Trophoblast cell (in vitro differentiated cells and primary cell): ENCODE results near the gene TMEM248.
"Not testable (repeated sequence)": the region's sequence is repeated elsewhere in the genome, so short reads cannot be mapped to it uniquely, and the experiment has no call there.

ENCODE experiments used
- DNase-seq, 2 donors: peaks; one replicate each; pipeline ENCODE4 v3.0.0-alpha.2; 2016
- H2AFZ ChIP-seq: 2 replicates; pipeline ENCODE4 v1.6.1; 2013; ENCODE audit warnings: low read length, moderate library complexity, mild to moderate bottlenecking; ENCODE audit not compliant: insufficient read depth, poor library complexity
- H2AK5ac ChIP-seq: 2 replicates; pipeline ENCODE4 v1.6.1; 2013; ENCODE audit warnings: mild to moderate bottlenecking, low read length
- H2BK120ac ChIP-seq: 2 replicates; pipeline ENCODE4 v1.6.1; 2013; ENCODE audit warnings: low read length, mild to moderate bottlenecking, moderate library complexity; ENCODE audit not compliant: insufficient read depth, poor library complexity
- H2BK12ac ChIP-seq: 2 replicates; pipeline ENCODE4 v1.6.1; 2013; ENCODE audit warnings: mild to moderate bottlenecking, low read length, moderate library complexity
- H2BK5ac ChIP-seq: 2 replicates; pipeline ENCODE4 v1.6.1; 2013; ENCODE audit warnings: low read length, low read depth, moderate library complexity, mild to moderate bottlenecking; ENCODE audit not compliant: poor library complexity
- H3K14ac ChIP-seq: 2 replicates; pipeline ENCODE4 v1.6.1; 2013; ENCODE audit warnings: mild to moderate bottlenecking, low read length
- H3K18ac ChIP-seq: 2 replicates; pipeline ENCODE4 v1.6.1; 2013; ENCODE audit warnings: mild to moderate bottlenecking, low read length
- H3K23ac ChIP-seq: 2 replicates; pipeline ENCODE4 v1.6.1; 2013; ENCODE audit warnings: low read length
- H3K27ac ChIP-seq: 2 replicates; pipeline ENCODE4 v1.5.1; 2013; ENCODE audit warnings: low read depth, mild to moderate bottlenecking, inconsistent platforms, low read length, moderate library complexity
- H3K27me3 ChIP-seq: 2 replicates; pipeline ENCODE4 v1.6.1; 2013; ENCODE audit warnings: inconsistent platforms, mild to moderate bottlenecking, low read length, moderate library complexity; ENCODE audit not compliant: insufficient read depth
- H3K36me3 ChIP-seq, 2 experiments: 1 replicate in 1 of 2; 2 replicates in 1 of 2; pipeline ENCODE4 v1.6.1; 2013; ENCODE audit warnings: low read length in 2 of 2, mild to moderate bottlenecking in 2 of 2, moderate library complexity in 1 of 2; ENCODE audit not compliant: insufficient read depth in 2 of 2, control insufficient read depth in 1 of 2
- H3K4ac ChIP-seq: 2 replicates; pipeline ENCODE4 v1.6.1; 2013; ENCODE audit warnings: low read depth, mild to moderate bottlenecking, low read length, moderate library complexity
- H3K4me1 ChIP-seq, 2 experiments: 1 replicate in 1 of 2; 2 replicates in 1 of 2; pipeline ENCODE4 v1.6.1; 2013; ENCODE audit warnings: low read length in 2 of 2, mild to moderate bottlenecking in 2 of 2, moderate library complexity in 1 of 2; ENCODE audit not compliant: insufficient read depth in 2 of 2, control insufficient read depth in 1 of 2
- H3K4me2 ChIP-seq: 2 replicates; pipeline ENCODE4 v1.6.1; 2013; ENCODE audit warnings: inconsistent platforms, mild to moderate bottlenecking, low read length, moderate library complexity
- H3K4me3 ChIP-seq: 2 replicates; pipeline ENCODE4 v1.5.1; 2013; ENCODE audit warnings: mild to moderate bottlenecking, low read depth, low read length, inconsistent platforms
- H3K79me1 ChIP-seq: one replicate; pipeline ENCODE4 v1.6.1; 2013; ENCODE audit warnings: low read length
- H3K79me2 ChIP-seq: 2 replicates; pipeline ENCODE4 v1.6.1; 2013; ENCODE audit warnings: low read length, mild to moderate bottlenecking; ENCODE audit not compliant: control insufficient read depth, insufficient read depth, poor library complexity
- H3K9ac ChIP-seq: 2 replicates; pipeline ENCODE4 v1.6.1; 2013; ENCODE audit warnings: mild to moderate bottlenecking, low read length
- H3K9me3 ChIP-seq: 2 replicates; pipeline ENCODE4 v1.6.1; 2013; ENCODE audit warnings: low read depth, mild to moderate bottlenecking, control low read depth, inconsistent platforms, low read length; ENCODE audit not compliant: insufficient read depth
- H4K12ac ChIP-seq: 2 replicates; pipeline ENCODE4 v1.6.1; 2013; ENCODE audit warnings: low read depth, mild to moderate bottlenecking, low read length, moderate library complexity
- H4K8ac ChIP-seq: 2 replicates; pipeline ENCODE4 v1.6.1; 2013; ENCODE audit warnings: low read depth, mild to moderate bottlenecking, low read length, moderate library complexity
- H4K91ac ChIP-seq: one replicate; pipeline ENCODE4 v1.6.1; 2013; ENCODE audit warnings: low read depth, mild to moderate bottlenecking, low read length, moderate library complexity
- WGBS: extraction: QIAGEN DNeasy Blood & Tissue Kit; methylation state at CpG from one replicate; pipeline ENCODE4 v1.1.7; 2013; ENCODE audit warnings: missing lambda C conversion rate; ENCODE audit not compliant: insufficient read length, insufficient coverage; ENCODE audit errors: extremely low coverage; 5-methylcytosine and 5-hydroxymethylcytosine counted together

The TMEM248 gene

GRCh38 chr7:66994691-66995049 is 73.6 kb downstream of the TMEM248 start:
- not testable (repeated sequence) for H2AFZ ChIP-seq, H4K91ac ChIP-seq, H4K12ac ChIP-seq, H3K4me1 ChIP-seq, H2AK5ac ChIP-seq, H3K9ac ChIP-seq, H3K27me3 ChIP-seq, H3K9me3 ChIP-seq, H3K79me1 ChIP-seq, H3K4ac ChIP-seq, H3K79me2 ChIP-seq, H3K18ac ChIP-seq, H3K23ac ChIP-seq, H2BK12ac ChIP-seq, H4K8ac ChIP-seq, H2BK5ac ChIP-seq, H2BK120ac ChIP-seq
- H3K27ac ChIP-seq, result peak overlapping the region; percentile 89
- no CpG with 5 or more reads among the region's 9 CpGs for WGBS
- H3K14ac ChIP-seq, result peak overlapping the region; percentile 1
- H3K4me3 ChIP-seq, result peak overlapping the region; percentile 89
- H3K4me2 ChIP-seq, result peak overlapping the region; percentile 69
- DNase-seq, result peak; percentile 85 to 88
- H3K36me3 ChIP-seq, result peaks cover 13% of the 10 kb centered on the region in 2 experiments

- not testable (repeated sequence) for H3K79me1 ChIP-seq, H3K4ac ChIP-seq, H2BK12ac ChIP-seq, H3K9me3 ChIP-seq, H3K4me1 ChIP-seq, H3K18ac ChIP-seq, H3K79me2 ChIP-seq, H3K23ac ChIP-seq, H3K27me3 ChIP-seq, H2AK5ac ChIP-seq
- Histone ChIP-seq H2AFZ (peak within 1 kb of the TSS; percentile 59), H2BK120ac (peak within 1 kb of the TSS; percentile 26), H4K8ac (peak within 1 kb of the TSS; percentile 46), H3K4me2 (peak within 1 kb of the TSS; percentile 72), H3K14ac (peak within 1 kb of the TSS; percentile 45), H3K27ac (peak within 1 kb of the TSS; percentile 89), H4K91ac (peak within 1 kb of the TSS; percentile 41), H2BK5ac (peak within 1 kb of the TSS; percentile 67), H3K36me3 (peaks cover 13 to 15% of the 10 kb centered on the region in 2 experiments), H4K12ac (peak within 1 kb of the TSS; percentile 31), H3K4me3 (peak within 1 kb of the TSS; percentile 89), H3K9ac (peak within 1 kb of the TSS; percentile 95)
- DNase-seq, result peak; percentile 97 to 99
- no CpG with 5 or more reads among the region's 59 CpGs for WGBS
Observed at GRCh38 chr7:66995050-66995776, 74.2 kb downstream of the TMEM248 start, which contains the start of gene SBDS. TSS of gene SBDS (minus strand) at chr7:66995586. CDS start at chr7:66995417, 169 bp downstream.

- H3K4ac ChIP-seq, H3K4me1 ChIP-seq, H3K9me3 ChIP-seq, H2BK120ac ChIP-seq, H2AK5ac ChIP-seq, H3K79me2 ChIP-seq, H2BK5ac ChIP-seq, H3K27me3 ChIP-seq, H2BK12ac ChIP-seq, H3K79me1 ChIP-seq, H3K23ac ChIP-seq, H4K91ac ChIP-seq: not testable (repeated sequence)
- Histone ChIP-seq H3K18ac (peak within 1 kb of the TSS; percentile 1), H4K8ac (peak within 1 kb of the TSS; percentile 41), H4K12ac (peak within 1 kb of the TSS; percentile 12), H3K36me3 (peaks cover 11 to 13% of the 10 kb centered on the region in 2 experiments), H3K9ac (peak within 1 kb of the TSS; percentile 91), H3K4me2 (peak within 1 kb of the TSS; percentile 89), H3K14ac (peak within 1 kb of the TSS; percentile 1), H3K4me3 (peak within 1 kb of the TSS; percentile 82), H2AFZ (peak within 1 kb of the TSS; percentile 53), H3K27ac (peak within 1 kb of the TSS; percentile 65)
- no CpG with 5 or more reads among the region's 44 CpGs for WGBS
- peak; percentile 99 for DNase-seq
Observed at GRCh38 chr7:66996444-66997191, 75.6 kb downstream of the TMEM248 start, which contains the start of gene TYW1. TSS of gene TYW1 (plus strand) at chr7:66996833. CDS start at chr7:66996979, 146 bp downstream.

- DNase-seq, result peak in 1 of 2 donors; percentile 47
- not testable (repeated sequence) for H2BK5ac ChIP-seq, H2AK5ac ChIP-seq, H4K12ac ChIP-seq, H3K4me2 ChIP-seq, H3K9ac ChIP-seq, H3K9me3 ChIP-seq, H4K8ac ChIP-seq, H4K91ac ChIP-seq, H3K79me2 ChIP-seq, H3K4me3 ChIP-seq, H2BK120ac ChIP-seq, H3K18ac ChIP-seq, H3K79me1 ChIP-seq, H2BK12ac ChIP-seq, H3K27ac ChIP-seq, H3K36me3 ChIP-seq, H3K4ac ChIP-seq, H3K27me3 ChIP-seq, H3K4me1 ChIP-seq, H3K23ac ChIP-seq, H2AFZ ChIP-seq, H3K14ac ChIP-seq
- no CpG with 5 or more reads among the region's 5 CpGs for WGBS
Observed at GRCh38 chr7:67000601-67001258, 79.7 kb downstream of the TMEM248 start.
